SK-N-MC (cell line): ENCODE data around the gene TRIM71.

Source experiments
- EZH2 ChIP-seq: fragments of 200-600 bp; sonication (generic); IDR thresholded peaks from one replicate; pipeline ENCODE4 v1.6.1; 2017; ENCODE audit warnings: antibody characterized with exemption
- POLR2AphosphoS5 ChIP-seq: IDR thresholded peaks from 2 replicates; pipeline ENCODE4 v1.6.1; 2012; ENCODE audit warnings: mild to moderate bottlenecking, low read depth, low read length, borderline replicate concordance

- TF ChIP-seq EZH2: no peak
- TF ChIP-seq POLR2AphosphoS5: no peak
Observed at GRCh38 chr3:32818970-32819511, 1.2 kb downstream of the TRIM71 start.
